IPS-15b (cell line): ENCODE data around the gene KLLN.
"Not testable (repeated sequence)": the region's sequence is repeated elsewhere in the genome, so short reads cannot be mapped to it uniquely, and the experiment has no call there.

Experiments
- H3K27me3 ChIP-seq: one replicate; pipeline ENCODE4 v1.6.1; 2013; ENCODE audit warnings: low read length; ENCODE audit not compliant: control insufficient read depth, insufficient read depth
- H3K36me3 ChIP-seq: one replicate; pipeline ENCODE4 v1.6.1; 2013; ENCODE audit warnings: low read length; ENCODE audit not compliant: control insufficient read depth, insufficient read depth
- H3K4me1 ChIP-seq: one replicate; pipeline ENCODE4 v1.6.1; 2013; ENCODE audit warnings: mild to moderate bottlenecking, low read length; ENCODE audit not compliant: control insufficient read depth, insufficient read depth
- H3K4me3 ChIP-seq: one replicate; pipeline ENCODE4 v1.5.1; 2013; ENCODE audit warnings: low read depth, low read length
- H3K9ac ChIP-seq: one replicate; pipeline ENCODE4 v1.6.1; 2013; ENCODE audit warnings: low read depth, mild to moderate bottlenecking, low read length
- H3K9me3 ChIP-seq: one replicate; pipeline ENCODE4 v1.6.1; 2013; ENCODE audit warnings: mild to moderate bottlenecking, low read length; ENCODE audit not compliant: control insufficient read depth, insufficient read depth

KLLN gene

DNA sequence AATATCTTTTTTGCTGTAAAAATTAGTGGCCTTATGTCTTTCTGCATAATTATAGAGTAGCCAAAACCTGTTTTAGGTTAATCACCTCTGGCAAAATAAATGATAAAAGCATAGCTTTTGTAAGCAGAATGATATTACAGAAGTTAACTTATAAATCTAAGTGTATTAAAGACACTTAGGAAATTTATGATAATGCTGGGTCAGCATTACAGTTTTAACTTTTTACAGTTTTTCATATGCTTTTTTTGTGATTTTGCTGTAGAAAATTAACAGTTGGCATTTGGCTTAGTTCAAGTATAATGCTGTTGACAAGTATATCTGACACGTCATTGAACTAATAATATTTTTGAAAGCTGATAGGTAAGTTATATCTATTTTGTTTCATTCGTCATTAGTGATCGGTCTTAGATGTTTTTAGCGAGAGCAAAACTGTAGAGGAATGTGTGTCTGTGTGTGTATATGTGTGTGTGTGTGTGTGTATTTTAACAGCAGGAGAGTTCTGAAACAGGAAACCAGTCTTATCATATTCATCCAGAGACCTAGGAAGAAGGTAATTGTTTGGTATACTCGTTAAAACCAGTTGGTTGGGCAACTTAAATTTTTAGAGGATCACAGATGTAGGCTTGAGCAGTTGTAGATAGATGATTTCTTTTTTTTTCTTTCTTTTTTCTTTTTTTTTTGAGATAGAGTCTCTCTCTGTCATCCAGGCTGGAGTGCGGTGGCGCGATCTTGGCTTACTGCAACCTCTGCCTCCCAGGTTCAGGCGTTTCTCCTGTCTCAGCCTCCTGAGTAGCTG, 15.5 kb upstream of the KLLN start:
- no peaks in the 10 kb centered on the region for H3K27me3 ChIP-seq
- no peak overlapping the region for H3K9ac ChIP-seq
- H3K9me3 ChIP-seq: no peaks in the 10 kb centered on the region
- H3K4me3 ChIP-seq: no peak overlapping the region
- H3K4me1 ChIP-seq: no peaks in the 10 kb centered on the region
- H3K36me3 ChIP-seq: no peaks in the 10 kb centered on the region

DNA sequence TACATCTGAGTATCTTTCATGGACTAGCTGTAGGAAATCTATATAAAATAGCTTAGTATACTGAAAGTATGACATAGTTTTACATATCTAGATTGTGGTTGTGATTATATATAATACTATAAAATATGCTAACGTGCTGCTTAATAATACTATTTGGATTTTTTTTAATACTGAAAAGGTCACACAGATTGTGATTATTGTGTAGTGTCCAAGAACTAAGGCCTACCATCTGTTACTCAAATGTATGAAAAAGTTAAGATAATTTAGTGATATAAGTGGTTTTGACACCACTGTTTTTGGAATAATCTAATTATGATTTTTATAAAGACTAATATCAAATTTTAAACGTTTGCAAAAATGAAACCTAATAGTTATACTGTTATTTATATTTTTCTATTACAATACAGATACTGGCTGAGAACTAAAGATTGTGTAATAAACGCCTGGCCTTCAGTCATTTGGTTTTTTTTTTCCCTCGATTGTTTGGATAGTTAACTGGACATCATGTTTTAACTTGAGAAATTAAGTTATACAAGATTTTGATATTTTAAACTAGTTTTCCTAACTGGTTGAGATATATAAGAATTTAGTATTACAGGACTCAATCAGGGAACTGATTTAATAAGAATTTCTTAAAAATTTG, 12.7 kb upstream of the KLLN start:
- Histone ChIP-seq H3K9ac (no peak overlapping the region), H3K27me3 (no peaks in the 10 kb centered on the region), H3K36me3 (no peaks in the 10 kb centered on the region)

GRCh38 chr10:87873656-87874055, 10.3 kb upstream of the KLLN start:
- Histone ChIP-seq H3K36me3 (no peaks in the 10 kb centered on the region), H3K4me1 (no peaks in the 10 kb centered on the region), H3K9ac (no peak overlapping the region), H3K4me3 (no peak overlapping the region), H3K9me3 (no peaks in the 10 kb centered on the region), H3K27me3 (no peaks in the 10 kb centered on the region)

More for the DNA sequence above, 12.7 kb upstream of the KLLN start:
- H3K4me1 ChIP-seq: no peaks in the 10 kb centered on the region
- H3K4me3 ChIP-seq: no peak overlapping the region
- H3K9me3 ChIP-seq: no peaks in the 10 kb centered on the region

- Histone ChIP-seq H3K9me3 (no peaks in the 10 kb centered on the region), H3K36me3 (no peaks in the 10 kb centered on the region), H3K4me1 (no peaks in the 10 kb centered on the region), H3K9ac (no peak overlapping the region), H3K4me3 (no peak overlapping the region), H3K27me3 (no peaks in the 10 kb centered on the region)
Observed at GRCh38 chr10:87872828-87873227, 9.5 kb upstream of the KLLN start.

DNA sequence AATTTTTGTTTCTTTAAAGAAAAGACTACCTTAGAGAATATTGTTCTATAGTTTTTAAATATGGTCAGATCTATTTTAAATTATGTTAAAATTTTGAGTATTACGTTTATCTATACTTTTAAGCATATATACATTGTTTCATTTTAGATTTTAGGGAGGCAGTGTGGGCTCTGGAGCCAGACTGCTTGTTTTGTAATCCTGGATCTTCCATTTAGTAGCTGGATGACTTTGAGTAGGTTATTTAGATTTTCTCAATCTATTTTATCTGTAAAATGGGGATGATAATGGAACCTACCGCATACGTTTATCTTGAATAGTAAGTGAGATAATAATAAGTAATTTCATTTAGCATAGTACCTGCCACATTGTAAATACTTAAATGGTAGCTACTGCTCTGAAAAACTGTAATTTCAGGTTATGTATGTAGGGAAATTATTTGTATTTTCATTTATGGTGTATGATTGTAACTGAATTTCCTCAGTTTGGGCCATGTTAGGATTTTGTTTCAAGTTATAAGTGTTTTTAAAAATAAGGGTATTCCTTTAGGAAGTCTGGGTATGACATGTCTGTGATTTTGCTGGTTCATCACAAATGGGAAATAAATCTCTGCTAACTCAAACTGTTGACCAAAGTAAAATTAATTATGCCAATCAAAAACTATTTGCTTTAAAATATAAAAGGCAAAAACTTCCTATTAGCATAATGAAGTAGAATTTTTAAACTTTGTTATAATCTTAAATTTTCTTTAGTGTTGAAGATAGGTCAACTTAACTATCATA, 6.6 kb upstream of the KLLN start:
- Histone ChIP-seq H3K9ac (no peak overlapping the region), H3K27me3 (no peaks in the 10 kb centered on the region), H3K36me3 (no peaks in the 10 kb centered on the region), H3K4me3 (no peak overlapping the region), H3K9me3 (no peaks in the 10 kb centered on the region), H3K4me1 (no peaks in the 10 kb centered on the region)

GRCh38 chr10:87869139-87869538, 5.8 kb upstream of the KLLN start:
- not testable (repeated sequence) for H3K27me3 ChIP-seq, H3K4me3 ChIP-seq, H3K36me3 ChIP-seq, H3K9me3 ChIP-seq, H3K4me1 ChIP-seq, H3K9ac ChIP-seq

GRCh38 chr10:87868277-87868676, 4.9 kb upstream of the KLLN start:
- no peak overlapping the region for H3K9ac ChIP-seq
- no peaks in the 10 kb centered on the region for H3K36me3 ChIP-seq
- no peaks in the 10 kb centered on the region for H3K4me1 ChIP-seq
- H3K9me3 ChIP-seq: no peaks in the 10 kb centered on the region
- no peaks in the 10 kb centered on the region for H3K27me3 ChIP-seq
- peak overlapping the region; percentile 24 for H3K4me3 ChIP-seq

DNA sequence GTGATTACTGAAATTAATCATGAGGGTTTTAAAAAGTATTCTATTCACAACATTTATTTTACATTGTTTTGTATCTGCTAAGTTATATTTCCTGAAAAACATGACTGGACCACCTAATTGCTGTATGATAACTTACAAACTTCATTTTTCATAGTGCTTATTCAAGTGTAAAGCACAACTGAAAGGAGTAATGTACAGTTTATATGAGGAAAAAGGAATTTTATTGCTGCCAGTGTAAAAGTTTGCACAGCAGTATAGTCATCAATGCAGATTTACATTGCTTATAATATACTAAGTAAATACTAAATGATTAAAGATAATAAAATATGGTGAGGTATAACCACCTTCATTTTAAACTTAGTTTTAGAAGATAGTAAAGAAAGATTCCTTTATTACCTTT, 4.1 kb upstream of the KLLN start:
- H3K36me3 ChIP-seq: no peaks in the 10 kb centered on the region
- no peaks in the 10 kb centered on the region for H3K9me3 ChIP-seq
- no peak overlapping the region for H3K9ac ChIP-seq
- H3K4me3 ChIP-seq: peak overlapping the region; percentile 63
- no peaks in the 10 kb centered on the region for H3K4me1 ChIP-seq
- no peaks in the 10 kb centered on the region for H3K27me3 ChIP-seq

GRCh38 chr10:87866412-87866974, 3.2 kb upstream of the KLLN start:
- Histone ChIP-seq H3K36me3 (no peaks in the 10 kb centered on the region), H3K4me3 (peak overlapping the region; percentile 63), H3K27me3 (no peaks in the 10 kb centered on the region)

GRCh38 chr10:87865241-87865881, 2.0 kb upstream of the KLLN start:
- H3K27me3 ChIP-seq: peaks cover 6% of the 10 kb centered on the region
- H3K9me3 ChIP-seq: no peaks in the 10 kb centered on the region
- no peaks in the 10 kb centered on the region for H3K36me3 ChIP-seq
- peaks cover 11% of the 10 kb centered on the region for H3K4me1 ChIP-seq
- H3K9ac ChIP-seq: peak overlapping the region; percentile 57
- peak overlapping the region; percentile 63 for H3K4me3 ChIP-seq

More at GRCh38 chr10:87866412-87866974, 3.2 kb upstream of the KLLN start:
- Histone ChIP-seq H3K9ac (no peak overlapping the region), H3K9me3 (no peaks in the 10 kb centered on the region), H3K4me1 (no peaks in the 10 kb centered on the region)

DNA sequence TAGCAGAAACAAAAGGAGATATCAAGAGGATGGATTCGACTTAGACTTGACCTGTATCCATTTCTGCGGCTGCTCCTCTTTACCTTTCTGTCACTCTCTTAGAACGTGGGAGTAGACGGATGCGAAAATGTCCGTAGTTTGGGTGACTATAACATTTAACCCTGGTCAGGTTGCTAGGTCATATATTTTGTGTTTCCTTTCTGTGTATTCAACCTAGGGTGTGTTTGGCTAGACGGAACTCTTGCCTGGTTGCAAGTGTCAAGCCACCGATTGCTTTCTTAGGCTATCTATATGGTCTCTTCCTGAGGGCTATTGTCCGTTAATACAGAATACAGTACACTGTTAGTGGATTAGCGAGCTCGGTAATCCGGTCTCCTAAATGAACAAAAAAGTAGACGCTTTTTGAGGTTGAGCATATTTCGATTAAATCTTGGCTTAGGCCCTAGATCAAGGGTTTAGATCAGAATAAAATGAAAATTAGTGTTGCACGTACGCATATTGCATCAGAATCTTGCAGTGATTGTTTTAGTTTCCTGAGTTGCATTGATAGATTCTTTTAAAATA, 1.2 kb upstream of the KLLN start:
- H3K27me3 ChIP-seq: peaks cover 6% of the 10 kb centered on the region
- H3K4me1 ChIP-seq: peaks cover 12% of the 10 kb centered on the region
- H3K9me3 ChIP-seq: no peaks in the 10 kb centered on the region
- H3K4me3 ChIP-seq: peak overlapping the region; percentile 63
- H3K36me3 ChIP-seq: no peaks in the 10 kb centered on the region
- peak overlapping the region; percentile 41 for H3K9ac ChIP-seq
